NCI-H748 (cell line): ENCODE data around the gene RPL14.
"Not testable (repeated sequence)": the region's sequence is repeated elsewhere in the genome, so short reads cannot be mapped to it uniquely, and the experiment has no call there.

Experiments
- DNase-seq: peaks from one replicate; lab custom pipeline; 2025; ENCODE audit not compliant: unreplicated experiment; lab: John Stamatoyannopoulos, UW

RPL14 gene

DNA sequence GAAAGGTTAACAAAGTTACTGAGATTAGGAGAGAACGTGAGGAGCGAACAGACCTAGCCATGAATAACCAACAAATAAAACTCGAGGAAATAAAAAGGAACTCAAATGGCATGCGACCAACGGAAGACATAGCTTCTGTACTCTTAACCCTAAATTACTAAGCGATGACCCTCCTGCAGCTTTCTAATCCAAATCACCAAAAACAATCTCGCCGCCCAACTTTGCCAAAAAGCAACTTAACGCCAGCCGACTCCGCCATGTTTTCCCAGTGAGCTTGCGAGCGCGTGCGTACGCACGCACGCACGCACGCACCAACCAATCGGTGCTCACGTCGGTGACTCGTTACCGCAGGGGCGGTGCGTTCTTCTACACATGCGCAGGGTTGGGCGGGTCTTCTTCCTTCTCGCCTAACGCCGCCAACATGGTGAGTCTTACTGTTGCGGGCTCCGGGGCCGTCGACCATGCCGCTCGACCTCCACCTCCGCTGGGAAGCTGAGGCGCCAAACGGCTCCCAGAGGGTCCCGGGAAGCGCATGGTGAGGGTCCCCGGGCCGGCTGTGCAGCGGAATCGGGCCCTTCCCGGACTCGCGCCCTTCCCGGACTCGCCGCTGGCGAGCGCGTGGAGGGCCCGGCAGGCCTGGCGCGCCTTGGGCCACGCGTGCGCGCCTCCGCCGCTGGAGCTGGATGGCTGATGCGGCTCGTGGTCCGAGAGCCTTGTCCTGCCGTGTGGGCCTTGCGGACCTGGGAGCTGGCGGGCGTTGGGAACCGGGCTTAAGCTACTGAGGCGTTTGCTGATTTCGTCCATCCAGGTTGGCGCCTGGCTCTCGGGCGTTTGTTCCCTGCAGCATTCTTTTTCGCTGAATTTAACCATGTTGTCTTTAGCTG lies at the start of gene RPL14:
Gene RPL14 (plus strand): TSS at position 400 of the 884 bp plus-strand sequence. CDS start 133 bp downstream, at position 533.
- peak; percentile 94 for DNase-seq

DNA sequence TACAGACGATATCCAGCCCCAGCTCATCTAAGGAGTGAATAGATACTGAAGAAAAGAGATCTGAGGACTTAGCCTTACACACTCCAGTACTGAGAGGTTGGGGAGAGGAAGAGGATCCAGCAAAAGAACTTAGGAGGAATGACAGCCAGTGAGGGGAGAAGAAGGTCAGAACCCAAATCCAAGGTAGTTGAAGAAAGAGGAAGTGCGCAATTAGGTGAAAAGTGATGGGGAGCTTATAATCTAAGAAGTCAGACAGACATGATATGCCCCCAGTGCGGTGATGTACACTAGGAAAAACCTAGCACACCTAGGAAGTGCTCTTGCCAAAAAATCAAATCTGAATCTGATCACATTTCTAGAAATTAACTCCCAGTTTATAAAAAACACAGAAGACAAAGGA lies 49.5 kb upstream of the RPL14 start:
- no peak for DNase-seq

DNA sequence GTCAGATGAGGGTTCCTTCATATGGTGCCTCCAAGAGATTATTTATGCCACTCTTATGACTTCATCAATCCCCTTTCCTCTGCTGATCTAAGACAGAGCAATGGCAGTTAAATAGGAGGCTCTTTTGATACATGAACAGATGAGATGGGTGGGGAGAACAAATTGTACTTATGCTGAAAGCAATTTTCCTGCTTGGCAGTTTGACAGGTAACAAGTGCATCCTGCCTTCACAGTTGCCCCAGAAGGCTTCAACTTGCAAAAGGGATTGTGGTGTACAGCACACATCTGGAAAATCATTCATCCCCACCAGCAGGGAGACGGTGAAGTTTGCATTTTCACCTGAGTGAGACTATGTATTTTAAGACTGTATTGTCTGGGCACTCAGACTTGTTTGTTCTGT lies 42.9 kb upstream of the RPL14 start:
- DNase-seq = no peak

DNA sequence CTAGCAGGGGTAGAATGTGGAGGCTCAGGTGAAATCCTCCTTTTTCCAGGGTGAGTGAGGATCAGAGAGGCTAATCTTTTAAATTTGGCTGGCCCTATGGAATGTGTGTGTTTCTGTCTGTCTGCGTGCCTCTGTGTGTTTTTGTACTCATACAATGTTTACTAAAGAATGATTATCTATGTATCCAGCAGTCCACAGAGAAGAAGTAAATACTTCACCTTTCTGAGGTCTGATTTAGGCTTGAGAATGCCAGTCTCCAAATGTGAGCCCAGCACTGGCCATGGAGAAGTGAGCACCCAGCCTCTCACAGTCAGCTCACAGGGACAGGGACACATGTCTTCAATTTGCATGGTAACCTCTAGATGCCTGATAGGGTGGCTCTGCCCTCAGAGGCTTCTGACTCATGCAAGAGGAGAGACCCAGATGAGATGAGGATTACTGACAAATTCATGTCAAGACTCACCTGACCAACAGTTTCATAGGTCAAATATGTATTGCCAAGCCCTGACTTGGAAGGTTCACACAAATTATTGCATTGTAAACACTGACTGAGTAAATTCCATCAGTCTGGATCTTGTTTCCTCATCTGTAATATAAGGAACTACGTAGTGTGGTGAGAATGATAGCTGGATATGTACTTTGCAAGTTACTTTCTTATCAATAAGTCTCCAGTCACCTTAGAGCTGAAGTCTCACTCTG lies 39.1 kb upstream of the RPL14 start:
- no peak for DNase-seq

DNA sequence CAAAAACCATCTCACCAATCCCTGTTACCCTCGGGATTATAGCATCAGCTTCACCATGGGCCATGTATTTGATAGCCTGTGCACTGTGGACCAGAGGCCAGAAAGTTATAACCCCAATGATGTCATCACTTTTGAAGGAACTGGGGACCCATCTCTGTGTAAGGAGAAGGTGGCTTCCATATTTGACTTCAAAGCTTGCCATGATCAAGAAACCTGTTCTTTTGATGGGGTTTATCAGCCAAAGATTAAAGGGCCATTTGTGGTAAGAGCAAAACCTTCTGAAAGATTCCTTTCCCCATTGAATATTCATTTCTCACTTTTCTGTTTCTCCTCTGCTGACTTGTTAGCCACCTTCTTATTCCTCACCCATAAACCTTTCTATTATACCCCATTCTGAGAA lies 34.3 kb upstream of the RPL14 start:
- no peak for DNase-seq

DNA sequence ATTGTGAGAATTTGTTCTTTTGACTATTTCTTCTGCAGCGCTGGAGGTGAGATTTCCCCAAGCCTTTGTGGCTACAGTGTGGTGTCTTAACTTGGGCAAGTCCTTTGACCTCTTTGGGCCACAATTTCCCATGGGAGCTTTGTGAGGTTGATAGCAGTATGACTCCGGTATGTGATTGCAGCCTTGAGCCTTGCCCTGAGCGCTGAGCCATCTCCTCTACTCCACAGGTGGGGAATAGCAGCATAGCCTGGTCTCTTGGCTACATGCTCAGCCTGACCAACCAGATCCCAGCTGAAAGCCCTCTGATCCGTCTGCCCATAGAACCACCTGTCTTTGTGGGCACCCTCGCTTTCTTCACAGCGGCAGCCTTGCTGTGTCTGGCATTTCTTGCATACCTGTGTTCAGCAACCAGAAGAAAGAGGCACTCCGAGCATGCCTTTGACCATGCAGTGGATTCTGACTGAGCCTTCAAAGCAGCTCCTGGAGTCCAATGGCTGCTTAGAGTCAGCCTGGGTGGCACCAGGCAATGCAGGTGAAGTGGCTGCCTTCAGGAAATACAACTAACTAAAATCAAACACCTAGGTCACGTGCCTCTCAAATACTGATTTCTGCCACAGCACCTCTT lies 30.0 kb upstream of the RPL14 start:
- no peak for DNase-seq

DNA sequence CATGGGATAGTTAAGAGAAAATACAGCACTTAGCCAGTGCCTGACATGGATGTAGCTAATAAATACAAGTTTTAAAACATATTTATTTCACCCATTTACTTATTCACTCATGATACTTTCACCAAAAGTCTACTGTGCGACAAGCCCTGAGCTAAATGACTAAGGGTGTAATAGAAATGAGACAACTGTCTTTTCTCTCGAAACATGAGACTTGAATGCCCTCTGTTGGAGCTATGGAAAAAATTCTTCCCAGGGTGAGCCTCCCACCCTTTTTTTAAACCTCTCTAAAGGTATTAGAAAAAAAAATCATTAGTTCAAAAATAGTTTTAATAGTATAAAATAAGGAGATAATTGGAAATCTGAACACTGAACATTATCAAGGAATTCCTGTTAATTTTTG lies 24.3 kb upstream of the RPL14 start:
- no peak for DNase-seq

DNA sequence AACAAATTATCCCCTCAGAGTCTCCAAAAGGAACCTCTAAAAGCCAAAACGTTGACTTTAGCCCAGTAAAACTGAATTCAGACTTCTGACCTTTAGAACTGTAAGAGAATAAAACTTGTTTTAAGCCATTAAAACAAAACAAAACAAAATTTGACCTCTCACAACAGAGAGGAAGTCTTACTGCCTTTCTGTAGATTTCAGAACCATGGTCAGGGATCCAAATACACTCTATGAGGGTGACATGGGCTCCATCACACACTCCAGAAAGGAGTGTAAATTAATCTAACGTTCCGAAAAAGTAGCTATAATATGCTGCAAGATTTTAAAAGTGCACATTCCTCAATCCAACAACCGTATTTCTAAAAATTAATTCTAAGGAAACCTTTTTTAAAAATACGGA lies 19.2 kb upstream of the RPL14 start:
- no peak for DNase-seq

DNA sequence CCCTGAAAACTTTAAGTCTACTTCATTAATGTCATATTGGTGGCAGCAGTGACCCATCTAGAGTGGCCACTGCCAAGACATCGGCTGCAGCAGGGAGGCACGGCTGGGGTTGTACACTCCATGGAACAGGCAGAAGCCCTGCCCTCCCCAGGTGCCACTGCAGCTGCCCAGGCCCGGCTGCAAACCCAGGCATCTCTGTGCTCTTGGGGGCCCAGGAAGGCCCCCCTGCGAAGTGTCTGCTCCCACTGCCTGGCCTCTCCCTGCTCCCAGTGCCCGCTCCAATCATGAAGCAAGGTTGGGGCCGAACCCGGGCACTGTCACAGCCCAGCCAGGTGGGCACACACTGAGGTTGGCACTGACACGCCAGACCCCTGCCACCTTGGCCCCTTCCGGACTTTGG lies 12.1 kb upstream of the RPL14 start:
- no peak for DNase-seq

DNA sequence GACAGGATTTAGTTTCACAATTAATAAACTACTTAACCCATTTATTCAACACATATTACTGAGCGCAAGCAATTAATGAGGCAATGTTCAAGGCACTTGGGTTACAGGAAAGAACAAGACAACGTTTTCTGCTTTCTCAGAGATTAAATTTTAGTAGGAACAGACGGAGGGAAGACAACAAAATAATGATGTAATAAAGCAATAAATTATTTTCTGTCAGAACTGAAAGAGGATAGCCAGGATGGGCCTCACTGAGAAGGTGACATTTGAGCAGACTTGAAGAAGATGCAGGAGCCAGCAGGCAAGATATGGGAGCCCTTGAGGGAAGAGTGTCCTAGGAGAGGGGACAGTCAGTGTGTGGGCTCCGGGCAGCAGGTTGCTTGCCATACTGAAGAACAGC lies 11.3 kb upstream of the RPL14 start:
- DNase-seq = no peak

DNA sequence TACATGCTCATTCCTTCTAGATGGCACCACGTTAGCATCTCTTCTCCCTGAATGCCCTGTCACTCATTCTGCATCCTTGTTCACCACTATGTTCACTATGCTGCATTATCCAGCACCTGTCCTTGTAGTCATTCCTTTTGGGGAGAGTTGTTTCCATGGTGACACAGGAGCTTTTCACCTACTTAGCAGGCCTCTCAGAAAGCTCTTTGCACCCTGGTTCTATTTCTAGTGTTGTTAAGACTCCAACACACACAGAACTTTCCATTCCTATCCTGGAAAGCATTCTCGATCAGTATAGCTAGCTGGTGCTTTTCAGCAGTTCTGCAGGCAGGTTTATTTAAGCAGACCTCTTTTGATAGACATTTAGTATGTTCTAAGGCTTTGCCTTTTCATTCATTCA lies 6.7 kb upstream of the RPL14 start:
- DNase-seq = no peak

DNA sequence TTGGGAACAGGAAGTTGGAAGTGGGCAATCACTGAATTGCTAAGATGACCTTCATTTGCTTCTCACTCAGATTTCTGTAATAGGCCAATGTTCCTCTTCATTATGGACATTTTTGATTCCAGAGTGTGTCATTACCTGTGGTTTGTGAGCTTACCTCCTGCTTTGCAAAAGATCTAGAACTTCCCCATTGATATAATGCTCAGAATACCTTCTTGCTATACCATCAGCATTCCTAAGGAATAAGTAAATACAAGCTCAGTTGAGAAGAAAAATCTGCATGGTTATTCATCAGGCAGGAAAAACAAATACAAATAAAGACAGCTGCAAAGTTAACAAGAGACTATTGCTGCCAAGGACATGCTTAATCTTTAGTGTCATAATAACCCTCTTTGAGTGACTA lies 5.6 kb upstream of the RPL14 start:
- no peak for DNase-seq

DNA sequence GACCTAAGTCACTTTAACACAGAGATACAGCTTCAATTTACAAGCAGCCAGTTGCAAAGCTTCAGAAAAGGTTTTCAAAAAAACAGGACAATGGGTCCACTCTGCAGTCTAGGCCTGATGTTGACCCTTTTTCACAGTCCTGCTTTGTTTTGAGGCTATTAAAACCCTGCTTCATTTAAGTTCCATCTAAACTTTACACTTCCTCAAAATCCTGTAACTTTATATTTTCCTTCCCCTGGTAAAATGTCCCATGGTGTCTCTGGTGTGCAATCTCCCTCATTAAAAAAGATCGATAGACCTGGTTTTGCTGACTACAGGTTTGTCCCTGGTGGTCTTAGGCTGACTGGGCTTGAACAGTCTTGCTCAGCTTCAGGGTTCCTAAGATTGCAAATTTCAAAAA lies 5.1 kb upstream of the RPL14 start:
- DNase-seq = no peak

DNA sequence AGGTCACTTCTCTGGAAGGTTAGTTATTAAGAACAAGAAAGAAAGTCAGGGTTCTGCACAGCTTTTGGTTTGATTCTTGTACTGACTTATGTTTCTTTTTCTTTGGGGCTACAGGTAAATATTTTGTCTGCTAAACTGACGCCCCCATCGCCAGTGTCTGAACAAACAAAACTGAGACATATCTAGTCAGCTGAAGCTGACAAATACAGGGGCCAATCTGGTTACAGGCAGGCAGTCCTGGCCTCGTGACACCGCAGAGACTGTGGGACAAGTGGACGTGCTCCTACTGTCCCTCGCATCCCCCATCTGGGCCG lies 4.6 kb upstream of the RPL14 start:
- DNase-seq = no peak

DNA sequence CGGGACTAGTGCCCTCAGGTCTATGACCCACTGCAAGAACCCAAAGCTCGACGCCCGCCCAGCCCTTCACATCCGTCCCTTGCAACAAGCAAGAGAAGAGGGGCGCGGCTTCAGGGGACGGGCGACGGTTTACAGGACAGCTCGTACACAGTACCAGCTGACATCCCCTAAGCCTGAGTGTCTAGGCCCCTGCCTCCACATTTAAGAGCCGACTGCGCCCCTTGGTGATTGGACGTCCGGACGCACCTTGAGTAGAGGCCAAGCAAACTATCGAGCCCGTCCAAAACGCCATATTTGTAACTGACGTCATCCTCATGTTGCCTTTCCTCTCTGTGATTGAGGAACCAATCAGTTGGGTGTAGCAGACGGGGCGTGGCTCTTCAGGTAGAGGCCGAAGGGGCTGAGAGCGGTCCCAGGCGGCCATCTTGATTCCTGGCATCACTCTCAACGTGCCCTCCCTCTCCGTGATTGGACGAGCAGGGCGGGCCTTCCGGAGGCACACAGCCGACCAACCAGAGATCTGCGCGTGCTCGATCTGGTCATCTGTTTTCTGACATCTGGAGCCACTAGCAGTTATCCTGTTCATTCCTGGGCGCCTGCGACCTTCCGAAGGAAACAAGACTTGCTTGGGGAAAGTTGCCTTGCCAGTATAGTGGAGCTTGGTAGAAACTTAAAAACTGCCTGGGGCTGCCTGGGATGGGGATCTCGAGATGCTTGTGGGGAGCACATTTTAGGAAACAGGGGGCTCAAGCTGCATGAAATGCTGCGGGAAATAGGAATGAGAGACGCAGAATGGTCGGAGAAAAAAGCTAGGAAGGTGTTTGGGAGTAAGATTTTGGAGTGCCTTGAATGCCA lies 4.0 kb upstream of the RPL14 start:
- peak; percentile 98 for DNase-seq

DNA sequence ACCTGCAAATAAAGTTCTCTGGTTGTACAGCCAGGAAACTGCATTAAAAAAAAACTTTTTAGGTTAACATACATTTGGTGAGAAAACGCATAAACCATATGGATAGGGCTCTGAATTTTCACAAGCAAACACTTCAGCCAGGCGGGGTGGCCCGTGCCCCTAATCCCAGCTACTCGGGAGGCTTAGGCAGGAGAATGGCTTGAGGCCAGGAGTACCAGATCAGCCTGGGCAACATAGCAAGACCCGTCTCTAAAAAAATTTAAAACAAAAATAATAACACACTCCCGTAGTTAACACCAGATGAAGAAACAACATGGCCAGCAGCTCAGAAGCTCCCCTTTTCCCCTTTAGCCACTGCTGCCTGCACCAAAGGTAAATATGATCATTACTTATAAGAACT lies 3.2 kb upstream of the RPL14 start:
- DNase-seq = no peak

DNA sequence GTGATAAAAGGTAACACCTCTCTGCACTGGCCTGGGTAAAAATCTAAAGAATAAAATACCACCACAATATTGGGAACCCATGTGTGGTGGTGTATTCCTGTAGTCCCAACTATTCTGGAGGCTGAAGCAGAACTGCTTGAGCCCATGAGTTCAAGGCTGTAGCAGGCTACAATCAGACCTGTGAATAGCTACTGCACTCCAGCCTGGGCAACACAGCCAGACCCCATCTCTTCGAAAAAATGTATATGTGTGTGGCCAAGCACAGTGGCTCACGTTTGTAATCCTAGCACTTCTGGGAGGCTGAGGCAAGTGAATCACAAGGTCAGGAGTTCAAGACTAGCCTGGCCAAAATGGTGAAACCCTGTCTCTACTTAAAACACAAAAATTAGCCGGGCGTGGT lies 1.8 kb upstream of the RPL14 start:
- no peak for DNase-seq

DNA sequence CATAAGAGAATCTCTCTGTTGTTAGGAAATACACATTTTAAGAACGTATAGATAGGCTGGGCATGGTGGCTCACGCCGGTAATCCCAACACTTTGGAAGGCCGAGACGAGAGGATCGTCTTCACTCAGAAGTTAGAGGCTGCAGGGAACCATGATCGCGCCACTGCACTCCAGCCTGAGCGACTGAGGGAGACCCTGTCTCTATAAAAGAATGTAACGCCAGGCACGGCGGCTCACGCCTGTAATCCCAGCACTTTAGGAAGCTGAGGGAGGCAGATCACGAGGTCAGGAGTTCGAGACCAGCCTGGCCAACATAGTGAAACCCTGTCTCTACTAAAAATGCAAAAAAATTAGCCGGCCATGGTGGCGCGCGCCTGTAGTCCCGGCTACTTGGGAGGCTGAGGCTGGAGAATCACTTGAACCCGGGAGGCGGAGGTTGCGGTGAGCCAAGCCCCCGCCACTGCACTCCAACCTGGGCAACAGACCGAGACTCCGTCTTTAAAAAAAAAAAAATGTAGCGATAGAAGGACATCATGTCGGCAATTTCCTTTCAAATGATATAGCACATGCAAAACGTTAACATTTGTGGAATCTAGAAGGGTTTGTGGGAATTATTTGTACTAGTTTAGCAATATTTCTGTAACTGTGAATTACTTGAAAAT lies 730 bp upstream of the RPL14 start:
- DNase-seq = no peak

DNA sequence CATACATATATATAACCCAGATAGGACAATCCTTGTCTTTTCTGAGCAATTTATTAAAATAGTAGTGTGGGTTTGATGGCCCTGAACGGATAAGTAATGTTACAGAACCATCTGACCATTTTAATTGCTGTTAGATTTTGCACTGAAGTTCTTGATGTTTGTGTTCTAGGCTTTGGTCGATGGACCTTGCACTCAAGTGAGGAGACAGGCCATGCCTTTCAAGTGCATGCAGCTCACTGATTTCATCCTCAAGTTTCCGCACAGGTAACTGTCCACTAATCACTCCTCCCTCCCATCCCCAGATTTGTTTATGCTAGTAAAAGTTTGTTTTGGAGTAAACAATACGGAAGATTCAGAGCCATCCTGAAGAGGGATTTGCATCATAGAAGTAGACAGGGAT lies 1.3 kb downstream of the RPL14 start:
- DNase-seq = no peak

DNA sequence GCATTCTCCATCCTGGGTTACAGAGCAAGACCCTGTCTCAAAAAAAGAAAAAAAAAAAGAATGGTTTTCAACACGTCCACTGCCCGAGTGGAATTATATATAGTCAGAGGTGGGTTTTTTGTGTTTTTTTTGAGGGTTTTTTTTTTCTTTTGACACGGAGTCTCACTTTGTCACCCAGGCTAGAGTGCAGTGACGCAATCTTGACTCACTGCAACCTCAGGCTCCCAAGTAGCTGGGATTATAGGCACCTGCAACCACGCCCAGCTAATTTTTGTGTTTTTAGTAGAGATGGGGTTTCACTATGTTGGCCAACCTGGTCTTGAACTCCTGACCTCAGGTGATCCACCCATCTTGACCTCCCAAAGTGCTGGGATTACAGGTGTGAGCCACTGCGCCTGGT lies 3.3 kb downstream of the RPL14 start:
- DNase-seq = not testable (repeated sequence)

DNA sequence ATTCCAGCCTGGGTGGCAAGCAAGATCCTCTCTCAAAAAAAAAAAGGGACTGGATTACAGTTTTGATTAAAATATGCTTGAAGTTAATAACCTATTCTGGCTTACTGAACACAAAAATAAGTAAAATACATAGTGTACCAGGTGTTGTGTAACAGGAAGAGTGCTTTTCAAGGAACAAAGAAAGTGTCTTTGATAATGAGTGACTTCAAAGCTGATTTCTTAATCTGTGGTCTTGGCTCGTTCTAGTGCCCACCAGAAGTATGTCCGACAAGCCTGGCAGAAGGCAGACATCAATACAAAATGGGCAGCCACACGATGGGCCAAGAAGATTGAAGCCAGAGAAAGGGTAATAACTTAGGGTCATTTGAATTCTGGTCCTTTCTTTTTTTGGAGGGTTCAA lies 4.0 kb downstream of the RPL14 start:
- DNase-seq = no peak
